HTR-8/SVneo (cell line): Measurements from ENCODE around the gene ELOVL6.

Experiments
- DNase-seq: peaks from one replicate; pipeline ENCODE4 v3.0.0; 2011; ENCODE audit warnings: low spot score, mixed read lengths; ENCODE audit not compliant: insufficient read length
- FAIRE-seq: peaks from 2 replicates; lab custom pipeline; 2011; peaks lifted over from hg19 to GRCh38; lab: Jason Lieb, UNC

ELOVL6 gene

GRCh38 chr4:110130576-110131358 is 67.6 kb downstream of the ELOVL6 start:
- DNase-seq (no peak), FAIRE-seq (no peak)

- DNase-seq (no peak), FAIRE-seq (no peak)
Observed at GRCh38 chr4:110129544-110129943, 68.9 kb downstream of the ELOVL6 start.

GRCh38 chr4:110128472-110128919 is 69.9 kb downstream of the ELOVL6 start:
- no peak for DNase-seq
- no peak for FAIRE-seq

GRCh38 chr4:110128029-110128428 is 70.4 kb downstream of the ELOVL6 start:
- no peak for DNase-seq
- no peak for FAIRE-seq

- no peak for FAIRE-seq
- no peak for DNase-seq
Observed at GRCh38 chr4:110124711-110125110, 73.7 kb downstream of the ELOVL6 start.

GRCh38 chr4:110122201-110122600 is 76.2 kb downstream of the ELOVL6 start:
- DNase-seq = no peak
- FAIRE-seq = no peak

- FAIRE-seq = no peak
- DNase-seq = no peak
Observed at GRCh38 chr4:110120506-110120905, 77.9 kb downstream of the ELOVL6 start.

GRCh38 chr4:110119880-110120279 is 78.5 kb downstream of the ELOVL6 start:
- DNase-seq (no peak), FAIRE-seq (no peak)

GRCh38 chr4:110119337-110119736 is 79.1 kb downstream of the ELOVL6 start:
- DNase-seq (no peak), FAIRE-seq (no peak)

GRCh38 chr4:110112056-110112455 is 86.4 kb downstream of the ELOVL6 start:
- no peak for FAIRE-seq
- DNase-seq = no peak

- FAIRE-seq (no peak), DNase-seq (no peak)
Observed at GRCh38 chr4:110109455-110109854, 89.0 kb downstream of the ELOVL6 start.

- FAIRE-seq = no peak
Observed at GRCh38 chr4:110108960-110109359, 89.5 kb downstream of the ELOVL6 start.

GRCh38 chr4:110108422-110108821 is 90.0 kb downstream of the ELOVL6 start:
- FAIRE-seq = no peak

More at GRCh38 chr4:110108960-110109359, 89.5 kb downstream of the ELOVL6 start:
- DNase-seq = no peak

GRCh38 chr4:110107866-110108265 is 90.5 kb downstream of the ELOVL6 start:
- no peak for DNase-seq
- FAIRE-seq = no peak

More at GRCh38 chr4:110108422-110108821, 90.0 kb downstream of the ELOVL6 start:
- DNase-seq = no peak

GRCh38 chr4:110106931-110107296 is 91.5 kb downstream of the ELOVL6 start:
- FAIRE-seq (no peak), DNase-seq (peak; percentile 7)

- DNase-seq = no peak
- FAIRE-seq = no peak
Observed at GRCh38 chr4:110104661-110105060, 93.8 kb downstream of the ELOVL6 start.

GRCh38 chr4:110099638-110100037 is 98.8 kb downstream of the ELOVL6 start:
- DNase-seq (no peak), FAIRE-seq (no peak)

GRCh38 chr4:110096405-110096804 is 102.0 kb downstream of the ELOVL6 start:
- no peak for DNase-seq
- FAIRE-seq = no peak

- FAIRE-seq (no peak), DNase-seq (no peak)
Observed at GRCh38 chr4:110092646-110093045, 105.8 kb downstream of the ELOVL6 start.

- DNase-seq (peak; percentile 27), FAIRE-seq (no peak)
Observed at GRCh38 chr4:110091434-110092140, 106.8 kb downstream of the ELOVL6 start.

- DNase-seq (no peak), FAIRE-seq (no peak)
Observed at GRCh38 chr4:110088670-110089069, 109.7 kb downstream of the ELOVL6 start.
